Trophoblast cell (in vitro differentiated cells and primary cell): ENCODE results near the gene NSD1.

Experiments used
- DNase-seq, 2 donors: peaks; one replicate each; pipeline ENCODE4 v3.0.0-alpha.2; 2016
- H2AFZ ChIP-seq: 2 replicates; pipeline ENCODE4 v1.6.1; 2013; ENCODE audit warnings: low read length, moderate library complexity, mild to moderate bottlenecking; ENCODE audit not compliant: insufficient read depth, poor library complexity
- H2AK5ac ChIP-seq: 2 replicates; pipeline ENCODE4 v1.6.1; 2013; ENCODE audit warnings: mild to moderate bottlenecking, low read length
- H2BK120ac ChIP-seq: 2 replicates; pipeline ENCODE4 v1.6.1; 2013; ENCODE audit warnings: low read length, mild to moderate bottlenecking, moderate library complexity; ENCODE audit not compliant: insufficient read depth, poor library complexity
- H2BK12ac ChIP-seq: 2 replicates; pipeline ENCODE4 v1.6.1; 2013; ENCODE audit warnings: mild to moderate bottlenecking, low read length, moderate library complexity
- H2BK5ac ChIP-seq: 2 replicates; pipeline ENCODE4 v1.6.1; 2013; ENCODE audit warnings: low read length, low read depth, moderate library complexity, mild to moderate bottlenecking; ENCODE audit not compliant: poor library complexity
- H3K14ac ChIP-seq: 2 replicates; pipeline ENCODE4 v1.6.1; 2013; ENCODE audit warnings: mild to moderate bottlenecking, low read length
- H3K18ac ChIP-seq: 2 replicates; pipeline ENCODE4 v1.6.1; 2013; ENCODE audit warnings: mild to moderate bottlenecking, low read length
- H3K23ac ChIP-seq: 2 replicates; pipeline ENCODE4 v1.6.1; 2013; ENCODE audit warnings: low read length
- H3K27ac ChIP-seq: 2 replicates; pipeline ENCODE4 v1.5.1; 2013; ENCODE audit warnings: low read depth, mild to moderate bottlenecking, inconsistent platforms, low read length, moderate library complexity
- H3K27me3 ChIP-seq: 2 replicates; pipeline ENCODE4 v1.6.1; 2013; ENCODE audit warnings: inconsistent platforms, mild to moderate bottlenecking, low read length, moderate library complexity; ENCODE audit not compliant: insufficient read depth
- H3K36me3 ChIP-seq, 2 experiments: 1 replicate in 1 of 2; 2 replicates in 1 of 2; pipeline ENCODE4 v1.6.1; 2013; ENCODE audit warnings: low read length in 2 of 2, mild to moderate bottlenecking in 2 of 2, moderate library complexity in 1 of 2; ENCODE audit not compliant: insufficient read depth in 2 of 2, control insufficient read depth in 1 of 2
- H3K4ac ChIP-seq: 2 replicates; pipeline ENCODE4 v1.6.1; 2013; ENCODE audit warnings: low read depth, mild to moderate bottlenecking, low read length, moderate library complexity
- H3K4me1 ChIP-seq, 2 experiments: 1 replicate in 1 of 2; 2 replicates in 1 of 2; pipeline ENCODE4 v1.6.1; 2013; ENCODE audit warnings: low read length in 2 of 2, mild to moderate bottlenecking in 2 of 2, moderate library complexity in 1 of 2; ENCODE audit not compliant: insufficient read depth in 2 of 2, control insufficient read depth in 1 of 2
- H3K4me2 ChIP-seq: 2 replicates; pipeline ENCODE4 v1.6.1; 2013; ENCODE audit warnings: inconsistent platforms, mild to moderate bottlenecking, low read length, moderate library complexity
- H3K4me3 ChIP-seq: 2 replicates; pipeline ENCODE4 v1.5.1; 2013; ENCODE audit warnings: mild to moderate bottlenecking, low read depth, low read length, inconsistent platforms
- H3K79me1 ChIP-seq: one replicate; pipeline ENCODE4 v1.6.1; 2013; ENCODE audit warnings: low read length
- H3K79me2 ChIP-seq: 2 replicates; pipeline ENCODE4 v1.6.1; 2013; ENCODE audit warnings: low read length, mild to moderate bottlenecking; ENCODE audit not compliant: control insufficient read depth, insufficient read depth, poor library complexity
- H3K9ac ChIP-seq: 2 replicates; pipeline ENCODE4 v1.6.1; 2013; ENCODE audit warnings: mild to moderate bottlenecking, low read length
- H3K9me3 ChIP-seq: 2 replicates; pipeline ENCODE4 v1.6.1; 2013; ENCODE audit warnings: low read depth, mild to moderate bottlenecking, control low read depth, inconsistent platforms, low read length; ENCODE audit not compliant: insufficient read depth
- H4K12ac ChIP-seq: 2 replicates; pipeline ENCODE4 v1.6.1; 2013; ENCODE audit warnings: low read depth, mild to moderate bottlenecking, low read length, moderate library complexity
- H4K8ac ChIP-seq: 2 replicates; pipeline ENCODE4 v1.6.1; 2013; ENCODE audit warnings: low read depth, mild to moderate bottlenecking, low read length, moderate library complexity
- H4K91ac ChIP-seq: one replicate; pipeline ENCODE4 v1.6.1; 2013; ENCODE audit warnings: low read depth, mild to moderate bottlenecking, low read length, moderate library complexity
- WGBS: extraction: QIAGEN DNeasy Blood & Tissue Kit; methylation state at CpG from one replicate; pipeline ENCODE4 v1.1.7; 2013; ENCODE audit warnings: missing lambda C conversion rate; ENCODE audit not compliant: insufficient read length, insufficient coverage; ENCODE audit errors: extremely low coverage; 5-methylcytosine and 5-hydroxymethylcytosine counted together

The NSD1 gene

DNA sequence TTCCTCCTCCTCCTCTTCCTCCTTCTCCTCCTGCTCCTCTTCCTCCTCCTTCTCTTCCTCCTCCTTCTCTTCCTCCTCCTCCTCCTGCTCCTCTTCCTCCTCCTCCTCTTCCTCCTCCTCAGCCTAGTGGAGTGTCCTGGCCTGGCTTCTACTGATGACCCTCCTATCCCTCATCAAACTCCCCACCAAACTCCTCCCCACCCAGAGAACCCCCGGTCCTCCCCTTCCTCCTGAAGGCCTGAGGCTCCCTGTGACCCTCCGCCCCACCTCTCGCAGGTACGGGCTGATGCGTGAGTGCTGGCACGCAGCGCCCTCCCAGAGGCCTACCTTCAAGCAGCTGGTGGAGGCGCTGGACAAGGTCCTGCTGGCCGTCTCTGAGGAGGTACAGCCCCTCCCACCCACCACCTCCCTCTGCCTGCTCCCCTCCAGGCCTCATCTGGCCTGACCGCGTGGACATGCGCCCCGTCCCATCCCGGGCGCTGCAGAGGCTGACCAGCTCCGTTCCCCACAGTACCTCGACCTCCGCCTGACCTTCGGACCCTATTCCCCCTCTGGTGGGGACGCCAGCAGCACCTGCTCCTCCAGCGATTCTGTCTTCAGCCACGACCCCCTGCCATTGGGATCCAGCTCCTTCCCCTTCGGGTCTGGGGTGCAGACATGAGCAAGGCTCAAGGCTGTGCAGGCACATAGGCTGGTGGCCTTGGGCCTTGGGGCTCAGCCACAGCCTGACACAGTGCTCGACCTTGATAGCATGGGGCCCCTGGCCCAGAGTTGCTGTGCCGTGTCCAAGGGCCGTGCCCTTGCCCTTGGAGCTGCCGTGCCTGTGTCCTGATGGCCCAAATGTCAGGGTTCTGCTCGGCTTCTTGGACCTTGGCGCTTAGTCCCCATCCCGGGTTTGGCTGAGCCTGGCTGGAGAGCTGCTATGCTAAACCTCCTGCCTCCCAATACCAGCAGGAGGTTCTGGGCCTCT lies 36.3 kb upstream of the NSD1 start:
- no peaks in the 10 kb centered on the region for H3K27me3 ChIP-seq
- DNase-seq: no peak
- H3K4me1 ChIP-seq: peaks cover 0 to 6% of the 10 kb centered on the region in 2 experiments
- no peak overlapping the region for H3K18ac ChIP-seq
- H3K9ac ChIP-seq: no peak overlapping the region
- H2BK12ac ChIP-seq: no peak overlapping the region
- peaks cover 4% of the 10 kb centered on the region for H3K9me3 ChIP-seq
- H3K23ac ChIP-seq: no peak overlapping the region
- no peak overlapping the region for H4K12ac ChIP-seq
- no peak overlapping the region for H4K91ac ChIP-seq
- no peak overlapping the region for H2BK5ac ChIP-seq
- no CpG with 5 or more reads among the region's 30 CpGs for WGBS
- H4K8ac ChIP-seq: no peak overlapping the region
- H3K4me3 ChIP-seq: no peak overlapping the region
- no peak overlapping the region for H3K4me2 ChIP-seq
- no peak overlapping the region for H3K14ac ChIP-seq
- no peak overlapping the region for H2AK5ac ChIP-seq
- H3K27ac ChIP-seq: no peak overlapping the region
- H3K79me2 ChIP-seq: no peaks in the 10 kb centered on the region
- no peak overlapping the region for H2AFZ ChIP-seq
- H3K79me1 ChIP-seq: no peaks in the 10 kb centered on the region
- no peaks in the 10 kb centered on the region for H3K36me3 ChIP-seq
- H2BK120ac ChIP-seq: no peak overlapping the region
- no peak overlapping the region for H3K4ac ChIP-seq

GRCh38 chr5:177098120-177098469 lies 35.5 kb upstream of the NSD1 start:
- Histone ChIP-seq H3K14ac (no peak overlapping the region), H3K4ac (no peak overlapping the region), H3K4me1 (peaks cover 0 to 6% of the 10 kb centered on the region in 2 experiments), H2BK120ac (no peak overlapping the region), H3K27ac (no peak overlapping the region), H3K79me1 (no peaks in the 10 kb centered on the region), H3K9me3 (peaks cover 2% of the 10 kb centered on the region), H3K36me3 (no peaks in the 10 kb centered on the region), H2BK5ac (no peak overlapping the region), H3K9ac (no peak overlapping the region), H3K4me3 (no peak overlapping the region), H2AFZ (no peak overlapping the region), H4K91ac (no peak overlapping the region), H3K18ac (no peak overlapping the region), H4K8ac (no peak overlapping the region), H4K12ac (no peak overlapping the region), H3K27me3 (no peaks in the 10 kb centered on the region), H2BK12ac (no peak overlapping the region), H3K4me2 (no peak overlapping the region), H2AK5ac (no peak overlapping the region), H3K23ac (no peak overlapping the region), H3K79me2 (no peaks in the 10 kb centered on the region)
- WGBS: no CpG with 5 or more reads among the region's 6 CpGs
- DNase-seq: no peak

GRCh38 chr5:177098470-177099141 lies 35.0 kb upstream of the NSD1 start:
- Histone ChIP-seq H4K12ac (no peak overlapping the region), H2BK5ac (no peak overlapping the region), H2AK5ac (no peak overlapping the region), H3K4me3 (no peak overlapping the region), H4K91ac (no peak overlapping the region), H2AFZ (no peak overlapping the region), H3K27me3 (no peaks in the 10 kb centered on the region), H3K27ac (no peak overlapping the region), H3K14ac (no peak overlapping the region), H3K9me3 (peaks cover 2% of the 10 kb centered on the region), H3K4me1 (peaks cover 0 to 6% of the 10 kb centered on the region in 2 experiments), H3K36me3 (no peaks in the 10 kb centered on the region), H3K23ac (no peak overlapping the region), H2BK120ac (no peak overlapping the region), H4K8ac (no peak overlapping the region), H2BK12ac (no peak overlapping the region), H3K4ac (no peak overlapping the region), H3K9ac (no peak overlapping the region), H3K79me2 (no peaks in the 10 kb centered on the region), H3K79me1 (no peaks in the 10 kb centered on the region), H3K4me2 (no peak overlapping the region), H3K18ac (no peak overlapping the region)
- no CpG with 5 or more reads among the region's 18 CpGs for whole genome bisulfite sequencing
- no peak for DNase-seq

DNA sequence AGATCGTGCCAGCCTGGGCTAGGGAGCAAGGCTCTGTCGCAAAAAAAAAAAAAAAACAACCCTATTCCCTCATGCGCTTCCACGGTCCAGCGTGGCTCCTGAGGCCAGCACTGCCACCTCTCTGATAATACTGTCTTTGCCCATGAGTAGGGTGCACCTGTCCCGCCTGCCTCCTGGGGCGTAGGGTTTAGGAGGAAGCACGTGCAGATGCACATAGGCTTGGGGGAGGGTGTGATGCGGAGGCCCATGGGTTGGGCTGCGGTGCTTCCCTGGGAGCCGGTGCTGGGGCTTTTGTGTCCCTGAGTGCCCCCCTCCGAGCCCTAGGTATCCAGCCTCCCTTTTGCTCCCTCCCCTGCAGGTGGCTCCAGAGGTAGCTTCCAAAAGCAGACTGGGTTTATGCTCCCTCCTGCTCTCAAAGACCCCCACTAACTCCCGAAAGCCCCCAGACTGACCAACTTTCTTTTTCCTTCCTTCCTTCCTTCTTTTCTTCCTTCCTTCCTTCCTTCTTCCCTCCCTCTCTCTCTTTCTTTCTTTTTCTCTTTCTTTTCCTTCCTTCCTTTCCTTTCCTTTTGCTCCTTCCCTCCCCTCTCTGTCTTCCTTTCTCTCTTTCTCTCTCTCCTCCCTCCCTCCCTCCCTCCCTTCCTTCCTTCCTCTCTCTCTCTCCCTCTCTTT lies 34.0 kb upstream of the NSD1 start:
- Histone ChIP-seq H3K79me1 (no peaks in the 10 kb centered on the region), H3K27me3 (no peaks in the 10 kb centered on the region), H3K36me3 (no peaks in the 10 kb centered on the region), H4K91ac (no peak overlapping the region), H3K4me2 (no peak overlapping the region), H3K4me3 (no peak overlapping the region), H3K9me3 (peaks cover 2% of the 10 kb centered on the region), H4K8ac (no peak overlapping the region), H3K4ac (no peak overlapping the region), H2AFZ (no peak overlapping the region), H3K79me2 (no peaks in the 10 kb centered on the region), H3K9ac (no peak overlapping the region), H3K4me1 (peaks cover 0 to 4% of the 10 kb centered on the region in 2 experiments), H4K12ac (no peak overlapping the region), H3K23ac (no peak overlapping the region), H3K14ac (no peak overlapping the region), H2BK5ac (no peak overlapping the region), H3K27ac (no peak overlapping the region), H2BK12ac (no peak overlapping the region), H2AK5ac (no peak overlapping the region), H3K18ac (no peak overlapping the region), H2BK120ac (no peak overlapping the region)
- DNase-seq: no peak
- WGBS: no CpG with 5 or more reads among the region's 13 CpGs
